HG03558 (cell line): ENCODE measurements around the gene MRPL18.
"Not testable (repeated sequence)": the region's sequence is repeated elsewhere in the genome, so short reads cannot be mapped to it uniquely, and the experiment has no call there.

ENCODE experiments used
- ATAC-seq: cut with Tn5 transposase; IDR thresholded peaks from one replicate; pipeline ENCODE4 v1.9.1; 2021; ENCODE audit warnings: moderate number of reproducible peaks; ENCODE audit not compliant: unreplicated experiment; ENCODE audit errors: extremely low read depth

The MRPL18 gene

DNA sequence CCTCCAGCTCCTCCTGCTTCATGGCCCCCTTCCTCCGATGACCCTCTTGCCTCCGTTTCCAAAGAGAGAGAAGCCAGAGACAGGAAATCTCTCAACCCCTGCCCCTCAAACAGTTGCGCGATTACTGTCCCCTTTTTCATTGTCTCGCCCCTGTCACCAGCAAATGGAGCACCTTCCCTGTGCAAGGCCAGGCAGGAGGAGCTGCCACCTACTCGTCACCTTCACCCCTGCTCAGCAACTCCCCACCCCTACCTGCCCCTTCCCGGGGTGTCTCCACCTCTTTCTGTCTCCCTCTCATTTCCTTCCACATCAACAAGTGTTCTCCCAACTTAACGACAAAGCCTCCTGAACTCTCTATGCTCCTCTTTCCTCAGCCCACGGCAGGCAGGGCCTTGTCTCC is 23.5 kb downstream of the MRPL18 start:
- no peak for ATAC-seq

DNA sequence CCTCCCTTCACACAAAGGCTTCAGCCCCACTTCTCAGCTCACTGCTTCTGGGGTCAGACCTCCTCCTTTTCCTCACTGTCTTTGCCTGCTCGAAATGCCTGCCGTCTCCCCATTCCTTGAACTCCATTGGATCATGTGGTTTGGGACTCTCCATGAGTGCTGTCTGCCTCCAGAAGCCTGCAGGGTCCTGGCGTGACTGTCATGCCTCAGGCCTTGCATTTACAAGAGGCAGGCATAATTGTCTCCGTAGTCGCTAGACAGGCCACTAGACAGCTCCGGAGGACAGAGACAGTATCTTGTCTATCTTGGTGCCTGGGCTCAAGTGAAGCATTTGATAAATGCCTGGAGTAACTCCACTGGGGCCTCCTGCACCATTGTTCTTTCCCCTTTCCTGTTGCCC is 25.1 kb downstream of the MRPL18 start:
- ATAC-seq = no peak

DNA sequence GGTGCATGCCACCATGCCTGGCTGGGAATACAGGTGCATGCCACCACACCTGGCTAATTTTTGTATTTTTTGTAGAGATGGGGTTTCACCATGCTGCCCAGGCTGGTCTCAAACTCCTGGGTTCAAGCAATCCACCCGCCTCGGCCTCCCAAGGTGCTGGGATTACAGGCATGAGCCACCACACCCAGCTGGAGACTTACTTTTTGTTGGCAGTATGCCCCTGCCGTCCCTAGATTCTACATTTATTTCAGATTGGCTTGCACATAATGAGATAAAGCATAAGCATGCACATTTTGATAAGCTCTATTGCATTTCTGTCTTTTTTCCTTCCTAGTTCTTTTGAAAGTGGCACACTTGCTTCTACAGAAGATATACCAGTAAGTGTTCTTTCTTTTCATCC is 26.5 kb downstream of the MRPL18 start:
- ATAC-seq = not testable (repeated sequence)

DNA sequence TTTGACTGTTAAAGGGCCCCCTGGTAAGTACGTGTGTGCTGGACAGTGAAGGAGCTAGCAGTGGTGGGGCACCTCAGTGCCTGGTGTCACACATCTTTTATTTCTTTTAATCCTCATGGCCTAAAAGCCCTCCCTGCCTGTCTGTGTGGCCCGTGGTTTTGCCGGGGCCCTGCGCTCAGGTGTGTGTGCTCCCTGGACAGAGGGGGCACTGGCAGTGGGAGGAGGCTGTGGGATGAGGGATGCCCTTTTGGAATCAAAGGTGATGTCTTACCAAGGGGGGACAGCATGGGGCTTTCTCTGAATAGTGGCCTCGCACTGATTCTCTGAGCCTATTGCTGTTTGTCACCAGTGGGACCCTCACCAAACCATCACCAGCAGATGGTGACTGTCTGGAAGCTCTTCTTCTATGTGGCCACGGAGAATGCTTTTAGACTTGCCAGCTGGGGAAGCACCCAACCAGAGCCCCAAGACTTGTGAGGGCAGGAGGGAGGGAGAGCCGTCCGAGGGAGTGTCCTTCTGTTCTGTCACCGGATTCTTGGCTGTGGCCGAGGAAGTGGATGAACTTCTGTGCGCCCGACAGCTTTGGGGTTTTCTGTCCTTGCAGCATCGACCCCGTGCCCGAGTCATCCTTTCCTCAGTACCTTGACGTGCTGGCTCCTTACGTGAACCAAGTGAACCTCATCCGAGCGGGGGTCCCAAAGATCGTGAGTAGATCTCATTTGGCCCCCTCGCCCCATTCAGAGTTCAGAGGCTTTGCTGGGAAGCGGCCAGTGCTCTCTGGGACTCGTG is 27.9 kb downstream of the MRPL18 start:
- no peak for ATAC-seq

DNA sequence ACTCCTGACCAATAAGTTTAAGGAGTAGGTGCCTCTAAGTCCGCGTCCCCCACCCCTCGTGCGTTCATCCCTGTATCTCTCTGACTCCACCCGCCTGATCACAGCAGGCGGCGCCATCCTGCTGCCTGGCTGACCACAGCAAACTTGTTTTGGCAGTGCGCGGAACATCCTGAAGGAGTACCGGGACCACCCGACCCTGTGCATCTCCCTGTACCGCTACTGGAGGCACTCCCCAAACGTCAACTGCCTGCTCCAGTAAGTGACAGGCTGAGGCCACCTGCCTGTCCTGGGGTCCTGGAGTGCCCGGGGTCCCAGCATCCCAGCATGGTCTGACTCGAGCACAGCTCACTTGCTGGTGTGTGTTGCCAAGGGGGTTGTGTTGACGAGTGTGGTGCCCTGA is 28.8 kb downstream of the MRPL18 start:
- no peak for ATAC-seq

DNA sequence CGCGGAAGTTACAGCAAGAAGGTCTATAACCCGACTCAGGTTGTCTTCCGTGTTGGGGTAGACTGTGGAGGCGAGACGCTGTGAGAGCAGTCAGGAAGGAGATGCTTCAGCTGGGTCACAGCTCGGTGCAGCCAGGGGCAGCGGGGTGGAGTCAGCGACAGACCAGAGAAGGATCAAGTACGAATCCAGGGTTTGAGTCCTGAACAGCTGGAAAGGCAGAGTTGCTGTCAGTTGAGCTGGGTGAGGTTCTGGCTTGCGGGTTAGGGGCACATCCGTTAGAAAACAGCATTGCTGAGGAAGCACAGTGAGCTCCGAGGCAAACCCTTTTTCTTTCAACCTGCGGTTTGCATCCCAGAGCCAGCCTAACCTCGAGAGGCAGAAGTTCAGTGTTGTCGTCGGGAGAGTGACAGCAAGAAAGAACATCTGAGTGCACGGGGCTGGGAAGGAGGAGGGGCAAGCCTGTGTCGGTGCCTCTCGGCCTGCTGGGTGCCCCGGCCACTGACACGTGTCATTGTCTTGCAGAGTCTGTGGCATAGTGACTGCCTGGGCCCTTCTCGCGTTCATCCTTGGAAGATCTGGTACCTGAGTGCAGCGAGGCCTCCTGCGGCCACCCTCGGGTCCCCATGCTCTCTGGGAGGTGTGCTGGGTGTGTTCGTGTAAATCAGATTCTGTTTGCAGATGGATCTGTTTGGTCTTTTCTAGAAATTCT is 29.8 kb downstream of the MRPL18 start:
- no peak for ATAC-seq

DNA sequence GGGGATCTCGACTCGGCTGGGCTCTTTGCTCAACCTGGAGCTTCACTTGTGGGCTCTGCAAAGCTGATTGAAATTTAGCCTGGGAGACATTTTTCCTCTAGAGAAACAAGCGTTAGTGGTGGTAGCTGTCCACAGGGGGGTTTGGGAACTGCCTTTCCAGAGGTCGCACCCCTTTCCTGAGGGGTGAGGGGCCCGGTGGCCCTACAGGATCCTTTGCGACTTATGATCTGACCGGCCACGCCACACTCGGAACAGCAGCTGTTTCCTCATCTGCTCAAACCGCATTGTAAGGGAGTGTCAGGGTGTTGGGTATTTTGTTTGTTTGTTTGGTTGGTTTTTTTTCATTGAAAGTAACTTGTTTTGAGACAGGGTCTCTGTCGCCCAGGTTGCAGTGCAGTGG is 30.9 kb downstream of the MRPL18 start:
- ATAC-seq = no peak

DNA sequence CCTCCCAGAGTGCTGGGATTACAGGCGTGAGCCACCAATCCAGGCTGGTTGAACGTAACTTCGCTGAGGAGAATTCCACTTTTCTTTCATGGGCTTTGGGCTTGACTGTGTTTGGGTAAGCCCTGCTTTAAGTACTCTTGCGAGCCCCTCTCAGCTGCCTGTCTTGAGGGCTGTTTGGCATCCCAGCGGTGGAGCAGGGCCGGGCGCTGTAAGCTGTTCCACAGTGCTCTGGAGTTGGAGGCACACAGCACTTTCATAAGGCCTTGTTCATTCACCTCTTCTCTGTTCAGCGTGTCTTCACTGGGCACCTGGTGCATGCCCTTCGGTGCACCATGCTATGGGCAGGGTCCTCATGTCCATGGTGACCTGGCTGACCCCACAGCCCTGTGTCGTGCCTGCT is 31.5 kb downstream of the MRPL18 start:
- no peak for ATAC-seq

DNA sequence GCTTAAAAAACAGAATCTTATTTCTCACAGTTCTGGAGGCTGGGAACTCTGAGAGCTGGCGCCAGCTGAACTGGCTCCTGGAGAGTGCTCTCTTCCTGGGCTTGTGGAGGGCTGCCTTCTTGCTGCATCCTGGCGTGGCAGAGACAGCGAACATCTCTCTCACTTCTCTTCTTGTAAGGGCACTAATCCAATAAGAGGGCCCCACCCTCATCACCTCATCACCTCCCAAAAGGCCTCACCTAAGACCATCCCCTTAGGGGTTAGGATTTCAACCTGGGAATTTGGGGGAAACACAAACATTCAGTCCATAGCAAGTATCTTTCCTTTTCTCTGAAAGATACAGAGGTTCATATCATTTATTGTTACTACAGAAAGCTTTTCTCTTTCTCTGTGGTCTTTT is 33.7 kb downstream of the MRPL18 start:
- no peak for ATAC-seq

DNA sequence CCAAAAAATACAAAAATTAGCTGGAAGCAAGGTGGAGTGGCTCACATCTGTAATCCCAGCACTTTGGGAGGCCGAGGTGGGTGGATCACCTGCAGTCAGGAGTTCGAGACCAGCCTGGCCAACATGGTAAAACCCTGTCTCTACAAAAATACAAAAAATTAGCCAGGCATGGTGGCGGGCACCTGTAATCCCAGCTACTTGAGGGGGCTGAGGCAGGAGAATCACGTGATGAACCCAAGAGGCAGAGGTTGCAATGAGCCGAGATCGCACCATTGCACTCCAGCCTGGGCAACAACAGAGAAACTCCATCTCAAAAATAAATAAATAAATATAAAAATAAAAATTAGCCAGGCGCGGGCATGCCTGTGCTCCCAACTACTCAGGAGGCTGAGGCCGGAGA is 34.4 kb downstream of the MRPL18 start:
- not testable (repeated sequence) for ATAC-seq

DNA sequence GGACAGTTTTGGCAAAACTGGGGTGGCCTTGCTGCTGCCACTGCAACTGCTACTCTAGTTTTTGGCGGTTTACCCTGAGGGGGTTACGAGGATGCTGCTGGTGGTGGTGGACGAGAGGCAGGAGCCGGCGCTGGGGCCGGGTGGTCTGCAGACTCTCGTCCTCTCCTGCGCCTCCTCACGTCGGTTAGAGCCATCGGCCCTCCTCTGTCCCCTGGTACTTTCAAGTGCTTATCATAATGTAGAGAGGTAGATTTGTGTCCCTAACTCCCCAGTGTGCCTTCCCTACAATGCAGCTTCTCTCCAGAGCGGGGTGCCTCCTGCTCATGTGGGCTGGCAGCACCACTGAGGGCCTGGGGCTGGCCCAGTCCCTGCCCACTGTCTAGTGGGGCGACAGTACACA is 35.7 kb downstream of the MRPL18 start:
- ATAC-seq = no peak

DNA sequence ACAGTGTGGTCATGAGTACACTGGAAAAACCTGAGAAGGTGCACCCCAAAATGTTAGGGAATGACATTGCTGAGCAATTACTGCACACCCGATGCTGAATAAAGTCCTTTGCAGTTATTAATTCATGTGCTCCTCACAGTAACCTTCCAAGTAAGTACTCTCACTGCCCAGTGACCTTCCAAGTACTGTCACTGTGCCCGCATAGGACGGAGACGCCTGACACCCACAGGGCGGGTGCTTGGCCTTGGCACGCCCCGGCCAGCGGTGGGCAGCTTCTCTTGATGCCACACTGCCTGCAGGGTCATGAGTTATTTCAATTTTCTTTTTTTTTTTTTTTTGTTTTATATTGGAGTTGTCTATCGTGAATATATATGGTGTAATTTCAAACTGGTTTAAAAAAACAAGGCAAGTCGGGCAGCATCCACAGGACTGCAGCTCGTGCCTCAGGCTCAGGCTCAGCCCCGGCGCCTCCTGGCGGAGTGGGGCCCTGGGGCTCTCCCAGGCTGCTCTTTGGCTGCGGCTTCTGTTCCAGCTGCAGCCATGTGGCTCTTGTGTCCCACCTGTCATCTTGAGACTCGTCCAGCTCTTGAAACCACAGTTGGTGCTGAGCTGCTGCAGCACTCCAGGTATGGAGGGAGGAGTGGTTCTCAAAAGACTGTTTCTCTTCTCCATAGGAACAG is 36.8 kb downstream of the MRPL18 start:
- ATAC-seq = no peak

DNA sequence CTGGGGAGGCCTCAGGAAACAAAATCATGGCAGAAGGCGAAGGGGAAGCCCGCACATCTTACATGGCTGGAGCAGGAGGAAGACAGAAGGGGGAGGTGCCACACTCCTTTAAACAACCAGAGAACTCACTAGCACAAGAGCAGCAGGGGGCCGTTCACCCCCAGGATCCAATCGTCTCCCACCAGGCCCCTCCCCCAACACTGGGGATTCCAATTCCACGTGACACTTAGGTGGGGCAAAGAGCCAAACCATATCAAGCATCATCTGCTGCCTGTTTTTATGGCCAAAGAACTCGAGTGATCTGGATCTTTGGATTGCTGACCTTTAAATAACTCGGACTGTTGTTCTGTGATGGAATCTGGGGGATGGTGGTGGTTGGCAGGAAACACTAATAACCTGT is 37.8 kb downstream of the MRPL18 start:
- ATAC-seq = no peak

DNA sequence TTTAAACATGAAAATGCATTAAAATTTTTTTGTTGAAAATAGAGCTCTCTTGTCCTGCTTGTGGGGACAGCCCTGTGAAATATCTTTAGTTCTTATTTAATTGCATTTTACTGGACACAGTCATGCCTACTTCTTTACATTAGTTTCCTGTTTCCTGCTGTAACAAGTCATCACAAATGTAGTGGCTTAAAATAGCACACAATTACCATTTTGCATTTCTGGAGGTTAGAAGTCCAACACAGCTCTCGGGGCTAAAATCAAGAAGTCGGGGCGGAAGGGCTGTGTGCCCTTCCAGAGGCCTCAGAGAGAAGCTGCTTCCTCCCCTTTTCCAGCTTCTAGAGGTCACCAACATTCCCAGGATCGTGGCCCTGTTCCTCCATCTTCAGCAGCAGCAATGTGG is 39.3 kb downstream of the MRPL18 start:
- no peak for ATAC-seq

DNA sequence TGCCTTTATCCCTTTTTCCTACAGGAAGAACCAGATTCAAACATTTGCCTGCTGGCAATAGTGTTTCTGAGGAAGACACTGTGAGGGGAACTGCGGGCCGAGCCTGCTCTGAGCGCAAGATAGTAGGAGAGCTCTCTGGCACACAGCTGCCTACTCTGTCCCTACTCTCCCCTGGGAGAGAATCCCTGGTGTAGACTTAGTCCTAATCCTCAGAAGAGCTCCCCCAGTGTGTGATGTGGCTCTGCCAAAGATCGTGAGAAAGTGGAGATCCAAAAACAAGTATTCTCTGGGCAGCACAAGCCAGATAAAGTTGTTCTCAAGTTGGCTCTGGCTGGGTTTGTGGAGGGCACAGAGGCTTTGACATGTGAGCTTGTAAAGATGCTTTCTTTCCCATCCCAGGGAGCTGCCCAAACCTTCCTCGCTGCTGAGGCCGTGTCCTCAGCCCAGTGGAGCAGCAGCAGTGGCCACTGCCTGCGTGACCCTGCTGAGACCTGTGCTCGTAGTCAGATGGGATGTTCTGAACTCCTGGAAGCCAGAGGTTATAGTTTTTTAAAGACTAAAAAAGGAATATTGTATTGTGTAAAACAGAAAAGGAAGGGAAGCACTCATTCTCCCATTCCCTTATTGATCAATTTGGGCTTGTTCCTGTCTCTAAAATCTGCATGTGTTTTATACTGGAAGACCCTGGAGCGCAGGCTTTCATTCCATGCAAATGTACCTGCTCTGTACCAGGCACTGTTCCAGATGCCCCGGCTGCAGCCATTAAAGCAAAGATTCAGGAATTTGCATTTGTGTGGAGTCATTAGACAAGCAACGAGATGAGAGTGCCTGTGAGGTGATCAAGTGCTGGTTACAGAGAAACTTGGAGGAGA is 40.5 kb downstream of the MRPL18 start:
- no peak for ATAC-seq

DNA sequence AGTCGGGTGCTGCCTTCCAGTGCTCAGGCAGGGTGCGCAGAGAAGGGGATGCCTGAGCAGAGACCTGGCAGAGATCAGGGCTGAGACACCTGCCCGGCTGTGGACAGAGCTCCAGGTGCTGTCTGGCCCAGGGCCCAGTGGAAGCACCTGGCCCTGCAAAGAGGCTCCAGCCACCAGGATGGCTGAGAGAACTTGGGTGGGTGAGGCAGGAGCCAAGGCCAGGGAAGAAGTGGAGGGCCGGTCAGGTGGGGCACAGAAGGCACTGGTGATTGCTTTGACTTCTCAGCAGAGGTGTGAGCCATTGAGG is 41.1 kb downstream of the MRPL18 start:
- no peak for ATAC-seq

DNA sequence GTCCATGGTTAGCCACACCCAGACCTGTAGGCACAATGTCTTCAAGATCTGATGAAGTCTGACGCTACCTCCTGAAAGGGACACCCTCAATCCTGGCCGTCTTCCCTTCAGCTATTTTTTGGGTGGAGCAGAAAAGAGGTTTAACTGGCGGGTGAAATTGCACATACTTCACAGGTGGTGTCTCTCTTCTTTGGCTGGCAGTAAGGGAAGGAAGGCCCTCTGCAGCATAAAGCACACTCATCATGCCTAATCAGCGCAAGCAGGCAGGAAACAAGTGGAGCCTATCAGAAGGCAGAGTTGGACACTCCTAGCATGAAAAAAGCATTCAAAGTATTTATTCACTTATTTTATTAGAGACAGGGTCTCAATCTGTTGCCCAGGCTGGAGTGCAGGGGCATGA is 42.7 kb downstream of the MRPL18 start:
- ATAC-seq = no peak

DNA sequence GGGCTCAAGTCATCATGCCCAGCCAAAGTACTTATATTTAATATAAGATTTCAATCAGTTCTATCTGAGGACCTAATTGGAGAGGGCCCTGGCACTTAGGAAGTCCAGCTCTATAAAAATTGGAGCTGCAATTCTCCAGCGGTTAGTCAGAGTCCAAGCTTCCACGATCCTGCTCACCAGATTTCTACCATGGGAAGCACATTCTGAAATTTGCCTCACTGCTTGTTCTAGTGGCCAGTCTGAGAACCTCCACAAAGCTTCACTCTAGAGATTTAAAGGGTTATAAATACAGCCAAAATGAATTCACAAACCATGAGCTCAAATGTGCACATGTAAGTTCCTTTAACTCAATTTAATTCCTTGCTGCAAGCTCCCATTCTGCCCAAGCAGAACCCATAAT is 43.3 kb downstream of the MRPL18 start:
- ATAC-seq = no peak

DNA sequence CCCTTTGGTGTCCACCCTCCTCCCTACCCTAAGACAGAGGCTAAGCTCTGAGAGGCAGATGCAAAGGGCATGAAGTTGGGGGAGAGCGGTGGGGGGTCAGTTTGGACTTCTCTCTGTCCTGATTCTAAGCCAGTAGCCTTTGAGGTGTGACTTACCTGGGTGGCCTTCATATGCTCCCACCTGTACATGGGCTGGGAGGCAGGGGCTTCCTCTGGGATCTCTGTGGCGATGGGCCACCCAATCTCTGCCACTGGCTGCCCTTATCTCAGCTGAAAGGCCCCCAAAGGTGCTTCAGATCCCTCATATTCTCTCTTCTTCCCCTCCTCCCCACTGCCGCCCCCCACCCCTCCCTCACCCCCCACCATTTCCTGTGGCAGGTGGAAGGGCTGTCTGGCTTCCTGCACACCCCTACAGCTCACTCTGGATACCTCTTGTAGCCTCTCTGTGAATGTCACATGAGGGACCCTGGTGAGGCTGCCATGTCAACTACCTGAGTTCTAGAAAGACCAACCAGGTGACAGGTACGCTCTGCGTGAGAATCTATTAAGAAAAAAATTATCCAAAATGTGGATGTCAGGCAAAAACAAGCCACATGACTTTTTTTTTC is 43.8 kb downstream of the MRPL18 start:
- ATAC-seq = no peak
